A172 (cell line): ENCODE measurements around the gene DENND1A. TPM values are rescaled to one million over a fixed set of nuclear protein-coding genes. Genes with fewer than 3 reads are reported as not detected.

Experiments used
- DNase-seq: peaks from one replicate; pipeline ENCODE4 v3.0.0-alpha.2; 2015; ENCODE audit warnings: low spot score
- total RNA-seq: library from RNA; depleted of rRNA; stranded (reverse); fragments of >200 nt; shearing (Covaris generic); gene quantifications from 2 replicates; pipeline ENCODE4 v1.2.3, GENCODE V29; 2014

DENND1A gene
- total RNA-seq, 1 experiment from 2014 or later: 30.8 TPM

GRCh38 chr9:123865226-123866000 lies 64.5 kb downstream of the DENND1A start:
- DNase-seq: no peak

DNA sequence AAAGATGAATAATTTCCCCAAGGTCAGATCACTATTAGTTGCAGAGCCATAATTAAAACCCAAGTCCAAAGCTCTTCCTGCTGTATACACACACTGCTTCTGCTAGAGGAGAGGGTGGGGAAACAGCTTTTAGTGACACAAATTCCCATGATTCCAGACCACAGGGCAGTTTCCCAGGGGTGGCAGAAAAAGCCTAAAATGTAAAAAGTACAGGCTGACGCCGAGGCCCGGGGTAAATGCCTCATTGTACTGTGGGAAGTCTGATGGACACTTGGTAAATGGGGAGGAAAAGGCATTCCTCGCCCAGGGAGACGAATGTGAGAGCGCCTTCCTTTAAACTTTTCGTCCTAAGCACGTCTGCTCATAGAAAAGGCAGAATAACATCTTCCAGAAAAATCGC lies 65.7 kb downstream of the DENND1A start:
- no peak for DNase-seq

DNA sequence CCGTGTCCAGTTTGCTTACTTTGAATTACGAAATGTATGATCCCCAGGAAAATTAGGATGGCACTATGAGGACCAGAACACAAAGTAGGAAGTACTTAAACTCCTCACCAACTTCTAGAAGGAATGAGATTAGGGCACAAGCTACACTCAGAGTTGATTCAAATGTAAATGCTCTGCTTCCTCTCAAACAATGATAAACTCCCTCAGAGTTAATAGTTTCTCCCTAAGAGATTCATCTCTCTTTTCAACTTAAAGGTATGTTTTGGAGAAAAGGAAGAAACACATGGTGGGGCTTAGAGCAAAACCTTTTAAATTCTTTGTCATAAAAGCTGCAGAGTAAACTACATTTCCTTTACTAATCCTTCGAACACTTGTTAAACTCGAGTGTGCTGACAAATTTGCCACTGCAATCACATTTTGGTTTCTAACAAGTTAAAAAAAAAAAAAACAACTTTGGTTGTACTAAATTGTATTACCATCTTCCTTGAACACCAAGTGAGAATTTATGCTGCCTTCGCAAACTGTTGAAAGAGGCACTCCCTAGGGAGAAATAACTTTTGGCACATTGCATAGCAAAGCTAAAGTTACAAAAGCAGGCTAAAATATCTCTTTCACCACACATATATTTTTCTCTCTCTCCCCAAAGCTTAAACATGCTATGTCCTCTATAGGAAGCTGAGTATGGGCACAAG lies 66.6 kb downstream of the DENND1A start:
- no peak for DNase-seq

- DNase-seq: no peak
These were observed 68.2 kb downstream of the DENND1A start for GRCh38 chr9:123861756-123862120.

DNA sequence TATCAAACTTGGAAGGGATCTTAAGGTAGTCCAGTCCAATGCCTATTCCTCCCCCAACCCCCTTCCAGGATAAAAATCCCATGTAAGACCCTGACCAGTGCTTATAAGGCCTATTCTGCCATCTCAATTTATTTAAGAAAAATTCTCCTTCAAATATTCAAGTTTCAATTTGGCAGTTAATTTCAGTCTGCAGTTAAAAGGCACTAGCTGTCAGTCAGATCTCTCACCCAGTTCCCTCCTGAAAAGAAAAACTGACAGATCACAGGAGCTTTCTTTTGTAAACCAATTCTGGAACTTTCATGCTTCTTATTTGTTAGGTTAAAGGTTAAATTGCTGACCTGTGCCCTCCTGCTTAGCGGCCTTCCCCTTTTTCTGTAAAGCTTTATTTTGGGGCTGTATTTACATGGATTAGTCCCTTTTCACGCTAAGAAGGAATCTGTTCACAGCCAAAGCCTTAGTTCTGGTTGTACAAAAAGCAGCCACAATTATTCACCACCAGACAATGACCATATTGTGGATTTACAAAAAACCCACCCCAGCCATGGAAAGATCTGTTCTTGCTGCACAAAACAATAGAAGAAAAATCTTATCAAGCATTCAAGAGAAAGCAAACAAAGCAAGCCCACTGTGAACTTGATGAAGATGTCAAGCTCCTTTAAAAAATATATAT lies 68.7 kb downstream of the DENND1A start:
- DNase-seq: no peak

- DNase-seq: no peak
These were observed 69.3 kb downstream of the DENND1A start for GRCh38 chr9:123860603-123861002.

- no peak for DNase-seq
These were observed 77.5 kb downstream of the DENND1A start for GRCh38 chr9:123852403-123852802.

DNA sequence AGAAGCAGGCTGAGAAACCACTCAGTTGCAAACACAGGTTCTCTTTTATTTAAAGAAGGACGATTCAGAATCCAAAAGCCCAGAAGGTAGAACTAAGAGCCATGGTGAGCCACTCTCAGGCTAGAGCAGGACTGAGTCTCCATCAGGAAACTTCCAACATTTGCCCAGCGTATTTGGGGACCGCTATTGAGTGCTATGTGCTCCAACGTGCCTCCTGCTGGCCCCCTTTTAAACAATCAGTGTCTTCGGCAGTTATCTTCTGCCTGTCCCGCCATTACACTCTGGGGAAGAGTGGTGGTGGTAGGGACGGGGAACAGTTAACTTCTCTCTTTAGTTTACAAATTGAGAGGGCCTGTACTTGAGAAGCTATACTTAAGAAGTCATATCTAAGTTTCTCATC lies 78.1 kb downstream of the DENND1A start:
- no peak for DNase-seq

DNA sequence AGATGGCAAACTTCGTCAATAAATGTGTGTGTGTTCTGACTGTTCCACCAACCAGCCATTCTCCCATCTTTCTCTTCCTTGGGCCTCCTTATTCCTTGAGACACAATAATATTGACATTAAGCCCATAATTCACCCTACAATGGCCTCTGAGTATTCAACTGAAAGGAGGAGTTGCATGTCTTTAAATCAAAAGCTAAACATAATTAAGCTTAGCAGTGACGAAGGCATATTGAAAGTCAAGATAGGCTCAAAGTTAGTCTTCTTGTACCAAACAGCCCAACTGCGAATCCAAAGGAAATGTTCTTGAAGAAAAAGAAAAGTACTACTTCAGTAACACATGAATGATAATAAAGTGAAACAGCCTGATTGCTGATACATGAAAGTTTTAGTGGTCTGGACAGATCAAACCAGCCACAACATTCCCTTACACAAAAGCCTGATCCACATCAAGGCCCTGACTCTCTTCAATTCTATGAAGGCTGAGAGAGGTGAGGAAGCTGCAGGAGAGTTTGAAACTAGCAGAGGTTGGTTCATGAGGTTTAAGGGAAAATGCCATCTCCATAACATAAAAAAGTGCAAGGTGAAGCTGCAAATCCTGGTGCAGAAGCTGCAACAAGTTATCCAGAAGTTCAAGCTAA lies 81.4 kb downstream of the DENND1A start:
- DNase-seq: no peak

GRCh38 chr9:123846966-123847365 lies 83.0 kb downstream of the DENND1A start:
- DNase-seq: no peak

DNA sequence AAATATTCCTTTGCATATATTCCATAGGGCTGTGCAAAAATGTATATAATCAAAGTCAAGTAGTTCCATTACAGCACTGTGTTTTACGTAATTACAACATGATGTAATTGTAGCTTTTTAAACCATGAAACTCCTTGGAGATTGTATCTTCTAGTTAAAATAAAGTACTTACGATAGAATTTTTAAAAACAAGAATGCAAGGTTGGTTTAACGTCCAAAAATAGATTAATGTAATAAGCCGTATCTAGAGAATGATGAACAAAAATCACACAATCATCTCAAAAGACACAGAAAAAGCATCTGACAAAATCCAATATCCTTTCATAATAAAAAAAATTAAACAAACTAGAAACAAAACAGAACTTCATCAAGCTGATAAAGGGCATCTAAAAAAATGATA lies 86.2 kb downstream of the DENND1A start:
- DNase-seq: no peak

- no peak for DNase-seq
These were observed 94.1 kb downstream of the DENND1A start for GRCh38 chr9:123835821-123836220.

- DNase-seq: peak; percentile 75
These were observed 94.9 kb downstream of the DENND1A start for GRCh38 chr9:123834889-123835562.

- peak; percentile 38 for DNase-seq
These were observed 95.6 kb downstream of the DENND1A start for GRCh38 chr9:123834218-123834888.

DNA sequence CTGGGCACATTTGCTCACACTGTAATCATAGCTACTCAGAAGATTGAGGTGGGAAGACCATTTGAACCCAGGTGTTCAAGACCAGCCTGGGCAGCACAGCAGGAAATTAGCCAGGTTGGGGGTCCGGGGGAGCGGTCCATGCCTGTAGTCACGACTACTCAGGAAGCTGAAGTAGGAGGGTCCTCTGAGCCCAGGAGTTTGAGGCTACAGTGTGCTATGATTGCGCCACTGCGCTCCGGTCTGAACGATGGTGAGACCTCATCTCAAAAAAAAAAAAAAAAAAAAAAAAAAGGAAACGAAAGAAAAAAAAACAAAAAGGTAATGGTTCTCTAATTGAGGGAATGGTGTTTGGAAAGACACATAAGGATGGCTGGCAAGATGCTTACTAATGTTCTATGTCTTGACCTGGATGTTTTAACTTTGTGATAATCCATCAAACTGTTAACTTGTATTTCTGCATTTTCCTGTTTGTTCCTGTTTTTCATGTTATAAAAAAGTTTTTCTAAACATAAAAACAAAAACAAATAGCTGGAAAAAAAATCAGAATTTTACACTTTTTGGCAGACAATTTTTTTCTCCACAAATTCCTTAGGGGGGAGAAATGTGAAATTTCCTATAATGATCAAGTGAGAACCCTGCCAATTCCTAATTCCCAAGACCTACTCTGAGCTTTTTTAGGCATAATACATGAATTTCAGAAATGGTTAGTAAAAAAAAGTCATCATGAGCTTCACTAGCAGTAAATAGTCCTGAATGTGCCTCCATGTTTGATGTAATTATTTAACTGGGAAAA lies 96.9 kb downstream of the DENND1A start:
- DNase-seq: no peak

DNA sequence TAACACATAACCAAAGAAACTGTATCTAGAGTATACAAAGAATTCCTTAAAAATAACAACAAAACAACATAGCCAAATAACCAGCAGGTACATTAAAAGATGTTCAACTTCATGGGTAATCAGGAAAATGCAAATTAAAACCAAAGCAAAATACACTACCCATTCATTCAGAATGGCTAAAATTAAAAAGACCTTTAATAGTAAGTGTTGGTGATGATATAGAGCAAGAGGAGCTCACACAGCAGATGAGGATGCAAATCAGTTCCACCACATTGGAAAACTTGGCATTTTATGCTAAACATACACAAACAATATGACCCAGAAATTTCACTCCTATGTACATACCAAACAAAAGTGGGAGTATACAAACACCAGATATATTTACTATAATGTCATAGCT lies 97.8 kb downstream of the DENND1A start:
- no peak for DNase-seq

DNA sequence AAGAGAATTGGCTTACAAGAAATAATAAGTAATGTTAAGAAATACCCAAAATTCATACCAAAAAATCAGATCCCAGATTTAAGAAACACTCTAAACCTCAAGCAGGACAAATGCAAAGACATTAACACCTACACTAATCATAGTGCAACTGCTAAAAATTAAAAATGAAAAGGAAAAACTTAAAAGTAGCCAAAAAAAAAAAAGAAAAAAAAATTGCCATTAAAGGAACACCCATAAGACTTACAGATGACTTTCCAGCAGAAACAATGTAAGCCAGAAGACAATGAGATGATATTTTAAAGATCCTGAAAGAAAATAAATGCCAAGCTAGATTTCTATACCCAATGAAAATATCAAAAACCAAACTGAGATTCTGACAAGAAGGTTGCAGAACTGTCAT lies 101.5 kb downstream of the DENND1A start:
- DNase-seq: no peak

GRCh38 chr9:123825342-123826060 lies 104.4 kb downstream of the DENND1A start:
- peak; percentile 22 for DNase-seq

DNA sequence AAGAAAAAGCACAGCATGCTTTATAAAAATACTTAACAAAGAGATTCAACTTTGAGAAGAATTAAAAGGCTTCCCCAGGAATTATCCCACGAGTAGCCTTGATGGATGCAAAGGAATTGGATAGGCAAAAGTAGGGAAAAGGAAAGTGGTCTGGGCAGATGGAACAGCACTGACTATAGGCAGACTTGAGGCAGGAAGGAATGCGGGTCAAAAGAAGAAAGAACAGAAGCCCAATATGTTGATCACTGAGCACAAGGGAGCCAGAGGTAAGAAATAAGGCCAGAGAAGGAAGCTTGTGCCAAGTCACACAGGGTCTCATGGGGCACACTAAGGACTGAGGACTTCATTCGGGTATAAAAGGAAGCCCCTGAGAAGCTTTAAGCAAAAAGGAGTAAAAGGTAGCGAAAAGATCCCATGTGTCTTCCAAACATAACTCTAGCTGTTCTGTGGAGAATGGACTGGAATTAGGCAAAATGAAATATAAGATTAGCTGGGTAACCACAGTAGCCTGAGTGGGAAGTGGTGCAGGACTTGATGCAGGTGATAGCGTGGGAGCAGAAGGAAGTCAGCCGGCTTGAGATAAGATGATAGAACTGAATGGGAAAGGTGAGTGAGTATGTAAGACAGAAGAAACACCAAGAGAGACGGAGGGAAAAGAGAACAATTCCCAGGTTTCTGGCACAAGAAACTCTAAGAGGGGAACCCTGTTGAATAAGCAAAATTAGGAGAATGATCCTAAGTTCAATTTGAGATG lies 106.6 kb downstream of the DENND1A start:
- DNase-seq: no peak
